ENCODE measurements around the gene B3GNT5. TPM values are rescaled to one million over a fixed set of nuclear protein-coding genes. Genes with fewer than 3 reads are reported as not detected.

The B3GNT5 gene
- total and polyA plus RNA-seq, 10 of the 15 experiments (the other 5 are each of a cell fraction or from before 2014, with no cell fraction given): 0.24 to 1.1 (median 0.48) TPM

GRCh38 chr3:183303690-183304089 lies 50.6 kb downstream of the B3GNT5 start (continued):
- TF ChIP-seq HSF1 (IDR thresholded peaks at IDR 0.05; ENCODE audit: low read depth, low read length) (no peak), LARP7 (IDR thresholded peaks at IDR 0.05) (no peak), CREM (IDR thresholded peaks at IDR 0.05; ENCODE audit: low read depth) (no peak), USF1 (IDR thresholded peaks at IDR 0.05; ENCODE audit: borderline replicate concordance, extremely low read length, insufficient read depth, low read depth, low read length) (no peak), EGR1 (IDR thresholded peaks at IDR 0.05; ENCODE audit: borderline replicate concordance in 1 of 2, low read depth in 2 of 2, low read length in 2 of 2) (no peak)

- peak; percentile 47 for FAIRE-seq
- intact Hi-C loops (cut with micrococcal nuclease; ENCODE audit: unreplicated experiment) (no loop called here), in situ Hi-C loops (cut with MboI) (no loop called here)
- ATAC-seq: peak; percentile 94
- no peaks in the 10 kb centered on the region for H4K20me1 ChIP-seq (ENCODE audit: control insufficient read depth, insufficient read depth)
- peak overlapping the region; percentile 26 for H3K4me2 ChIP-seq (ENCODE audit: control insufficient read depth, insufficient read depth)
- H3K27me3 ChIP-seq (replicated peaks in 1 of 2; ENCODE audit: control insufficient read depth in 2 of 2, insufficient read depth in 2 of 2, low read length in 1 of 2): no peaks in the 10 kb centered on the region
- no peaks in the 10 kb centered on the region for H3K79me2 ChIP-seq (ENCODE audit: control insufficient read depth, insufficient read depth, low read length)
- ChIA-PET RAD21 (ENCODE audit: unreplicated experiment) (interaction anchor here (0.6 to 1.8 kb wide), 3 partner anchors 21 to 75 kb away, joined by 3 to 12 read pairs (median 6); no protein-coding TSS in a partner anchor), SMC1A (ENCODE audit: uncharacterized antibody, unreplicated experiment) (interaction anchor here (1.0 to 2.2 kb wide), 5 partner anchors 13 to 47 kb away, joined by 3 to 8 read pairs (median 5); no protein-coding TSS in a partner anchor), CTCF (interaction anchor here (0.7 to 1.0 kb wide), 3 partner anchors 18 to 960 kb away, joined by 3 to 5 read pairs (median 3); no protein-coding TSS in a partner anchor), POLR2A (no interaction called here)
- DNase-seq (ENCODE audit: low read depth, low spot score): peak; percentile 21
- no peak overlapping the region; the same call in 1 of the 2 replicates for H3K9ac ChIP-seq (ENCODE audit: control insufficient read depth, insufficient read depth, low read length)
- H2AFZ ChIP-seq (ENCODE audit: control insufficient read depth, low read depth, low read length): 0 out of 2 replicates have a peak overlapping the region, but pooled peaks have one; percentile 3
- H3K27ac ChIP-seq (ENCODE audit: control insufficient read depth, insufficient read depth): no peak overlapping the region
- BruUV-seq (replicated peaks): no TSS peak
- H3K9me3 ChIP-seq (replicated peaks; ENCODE audit: control insufficient read depth, insufficient read depth, low read length): no peaks in the 10 kb centered on the region
- H3K36me3 ChIP-seq (ENCODE audit: control insufficient read depth in 2 of 2, insufficient read depth in 2 of 2, low read length in 1 of 2): no peaks in the 10 kb centered on the region
- no peak overlapping the region for H3K4me3 ChIP-seq
- 25% methylated on average over 9 of the region's 9 CpGs for WGBS (ENCODE audit: insufficient coverage, insufficient replicate concordance, low lambda C conversion rate, missing lambda C conversion rate)
- peaks cover 10% of the 10 kb centered on the region for H3K4me1 ChIP-seq (ENCODE audit: control insufficient read depth, insufficient read depth, low read length)
- TF ChIP-seq SPI1 (IDR thresholded peaks at IDR 0.05; ENCODE audit: borderline replicate concordance, insufficient read depth, low read depth, low read length) (0 out of 2 replicates have a peak, but pooled peaks have one; percentile 2), PAX8 (IDR thresholded peaks at IDR 0.05) (no peak), RELB (IDR thresholded peaks at IDR 0.05; ENCODE audit: low read depth) (no peak), BHLHE40 (IDR thresholded peaks at IDR 0.05; ENCODE audit: borderline replicate concordance in 1 of 2, low read depth in 2 of 2, low read length in 1 of 2) (0 out of 4 replicates have a peak, but pooled peaks of 1 of the 2 experiments have one; percentile 6), FOXK2 (IDR thresholded peaks at IDR 0.05) (no peak), RUNX3 (IDR thresholded peaks at IDR 0.05; ENCODE audit: low read length) (peak; percentile 56; the same call in 1 of the 2 replicates), IKZF2 (IDR thresholded peaks at IDR 0.05) (peak; percentile 42 to 53; a peak in 2 of 4 replicates), ATF7 (IDR thresholded peaks at IDR 0.05; ENCODE audit: low read depth) (peak; percentile 89), NRF1 (conservative IDR thresholded peaks at IDR 0.05; ENCODE audit: low read depth, low read length) (no peak), TCF7 (IDR thresholded peaks at IDR 0.05; ENCODE audit: borderline replicate concordance) (no peak), MTA2 (IDR thresholded peaks at IDR 0.05; ENCODE audit: low read depth) (0 out of 2 replicates have a peak, but pooled peaks have one; percentile 9), NR2C2 (IDR thresholded peaks at IDR 0.05; ENCODE audit: borderline replicate concordance, control insufficient read depth, insufficient read length, low read depth) (no peak), NBN (IDR thresholded peaks at IDR 0.05) (no peak)
Observed at GRCh38 chr3:183306798-183307671, 54.0 kb downstream of the B3GNT5 start.
